ENCODE data around the gene EVC2. TPM values are rescaled to one million over a fixed set of nuclear protein-coding genes. Genes with fewer than 3 reads are reported as not detected.

The EVC2 gene
- total RNA-seq, 1 experiment from 2014 or later, result 7.8 TPM

- no peaks in the 10 kb centered on the region for H3K27me3 Mint-ChIP-seq (ENCODE audit: low read depth)
- Histone ChIP-seq H2BK5ac (ENCODE audit: insufficient read length, low read length) (no peak overlapping the region), H3K27me3 (ENCODE audit: insufficient read depth, low read length) (no peaks in the 10 kb centered on the region), H2BK12ac (ENCODE audit: insufficient read length, low read depth, low read length) (no peak overlapping the region), H4K8ac (replicated peaks; ENCODE audit: insufficient read length, low read depth, low read length) (no peak overlapping the region), H3K27ac (ENCODE audit: insufficient read length, low read depth, low read length) (no peak overlapping the region), H3K56ac (ENCODE audit: insufficient read length, low read depth, low read length) (no peak overlapping the region), H2AK5ac (ENCODE audit: insufficient read length, low read length) (no peak overlapping the region), H3K14ac (ENCODE audit: insufficient read depth, low read length) (no peak overlapping the region), H3K18ac (ENCODE audit: insufficient read length, low read depth, low read length) (no peak overlapping the region), H2BK120ac (ENCODE audit: low read depth, low read length, poor library complexity, severe bottlenecking) (no peak overlapping the region), H4K20me1 (ENCODE audit: control insufficient read depth, insufficient read depth, insufficient read length) (no peaks in the 10 kb centered on the region), H3K4me1 (ENCODE audit: insufficient read depth, low read length) (no peaks in the 10 kb centered on the region), H3K9me3 (ENCODE audit: control insufficient read depth, low read depth, low read length) (no peaks in the 10 kb centered on the region), H3K79me1 (ENCODE audit: insufficient read depth, low read depth, low read length, poor library complexity, severe bottlenecking) (no peaks in the 10 kb centered on the region), H3K23ac (ENCODE audit: insufficient read length, low read depth, low read length) (no peak overlapping the region), H3K79me2 (ENCODE audit: insufficient read depth, low read length) (no peaks in the 10 kb centered on the region), H2AFZ (ENCODE audit: low read length) (no peak overlapping the region), H3K4me2 (ENCODE audit: insufficient read depth, insufficient read length, low read length) (no peak overlapping the region), H2BK20ac (ENCODE audit: low read depth, low read length, poor library complexity, severe bottlenecking) (no peak overlapping the region), H3K4ac (ENCODE audit: low read depth, low read length) (no peak overlapping the region), H4K91ac (ENCODE audit: insufficient read length, low read depth, low read length) (no peak overlapping the region), H2BK15ac (ENCODE audit: low read depth, low read length) (no peak overlapping the region), H3K9ac (ENCODE audit: extremely low read depth, insufficient read length, low read length) (no peak overlapping the region), H3T11ph (ENCODE audit: low read length) (no peak overlapping the region), H4K5ac (ENCODE audit: insufficient read length, low read depth, low read length) (no peak overlapping the region), H3K23me2 (ENCODE audit: insufficient read length, low read depth, low read length, poor library complexity, severe bottlenecking) (no peaks in the 10 kb centered on the region)
- H3K27ac Mint-ChIP-seq, result peak overlapping the region in 1 of 3 experiments; percentile 70; a peak in 2 of 7 replicates
- H3K4me3 Mint-ChIP-seq, result no peak overlapping the region
- no CpG with 5 or more reads among the region's 5 CpGs for WGBS (ENCODE audit: extremely low coverage, insufficient read length, low lambda C conversion rate)
- peaks cover 13 to 17% of the 10 kb centered on the region in 2 experiments for H3K4me1 Mint-ChIP-seq
- peak; percentile 36 for TF ChIP-seq CTCF (conservative IDR thresholded peaks at IDR 0.05)
- no peak for DNase-seq
- peaks cover 12 to 36% (median 24%) of the 10 kb centered on the region in 3 experiments for H3K36me3 Mint-ChIP-seq (ENCODE audit: insufficient read depth in 1 of 3, low read depth in 3 of 3)
- no peaks in the 10 kb centered on the region for H3K9me3 Mint-ChIP-seq
Measured at GRCh38 chr4:5611750-5612149, 96.6 kb downstream of the EVC2 start.
